Articular chondrocyte of knee joint (primary cell): Measurements from ENCODE around the gene CTXN2. TPM values are rescaled to one million over a fixed set of nuclear protein-coding genes. Genes with fewer than 3 reads are reported as not detected.

Source experiments
- total RNA-seq: library from RNA; depleted of rRNA; stranded (reverse); fragments of >200 nt; gene quantifications from 2 replicates; pipeline ENCODE4 v1.2.3, GENCODE V29; 2012

CTXN2 gene
- not detected in 2 replicates for total RNA-seq

DNA sequence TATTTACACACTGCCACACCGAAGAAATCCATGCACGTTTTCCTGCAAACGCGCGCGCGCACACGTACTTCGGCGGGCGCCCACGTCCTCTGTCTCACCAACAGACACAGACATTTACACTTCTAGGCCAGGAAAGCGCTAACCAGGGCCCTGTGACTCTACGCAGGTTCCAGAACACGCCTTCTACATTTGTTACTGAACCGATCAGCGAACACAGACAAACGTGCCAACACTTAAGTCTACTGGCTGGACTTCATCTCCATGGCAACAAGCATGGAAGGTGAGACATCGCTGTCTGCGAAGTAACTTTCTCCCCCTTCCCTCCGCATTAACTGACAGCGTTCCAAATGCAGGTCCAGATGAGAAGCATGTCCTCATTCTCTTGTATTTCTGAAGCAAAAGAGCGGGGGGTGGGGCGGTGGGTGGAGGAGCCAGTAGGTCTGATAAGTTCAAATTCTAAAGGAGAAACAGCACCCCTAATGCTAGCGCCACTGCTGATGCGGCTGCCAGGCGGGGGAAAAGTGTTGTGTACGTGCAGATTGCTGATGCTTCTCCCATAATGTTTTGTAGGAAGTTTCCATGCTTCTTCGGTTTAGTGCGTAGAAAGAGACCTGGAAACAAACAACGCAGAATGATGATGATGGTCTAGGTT is at the start of gene CTXN2:
TSS of gene CTXN2 (plus strand) at position 92 of the 652 bp plus-strand sequence. CDS start 9,636 bp downstream, outside the sequence.

GRCh38 chr15:48177766-48178647 is 13.5 kb upstream of the CTXN2 start, which contains the start of gene MYEF2:
MYEF2 (minus strand) TSS chr15:48178295; CDS start chr15:48178237, 58 bp downstream.

GRCh38 chr15:48205981-48206380 is 14.5 kb downstream of the CTXN2 start, which contains the start of gene SLC12A1:
SLC12A1 (plus strand) TSS chr15:48206302; CDS start chr15:48207720, 1,418 bp downstream.

Other genes with a start within 250 kb of the CTXN2 start
- gene SLC24A5, start 70.7 kb upstream of the CTXN2 start, total RNA-seq: not detected in 2 replicates
- 1.4 and 3.7 TPM in 2 replicates for gene MYEF2, start 13.4 kb upstream of the CTXN2 start, total RNA-seq
- not detected in 2 replicates for gene SLC12A1, start 14.6 kb downstream of the CTXN2 start, total RNA-seq
- 80.5 and 81.3 TPM in 2 replicates for gene DUT, start 139.8 kb downstream of the CTXN2 start, total RNA-seq